ENCODE measurements around the gene PRKAR1B. TPM values are rescaled to one million over a fixed set of nuclear protein-coding genes. Genes with fewer than 3 reads are reported as not detected.

PRKAR1B gene
- total RNA-seq, 1 donor from 2014 or later: 11.8 TPM

GRCh38 chr7:577741-578370 is 149.2 kb downstream of the PRKAR1B start:
- Histone ChIP-seq H3K9me3 (ENCODE audit: low read depth) (no peaks in the 10 kb centered on the region), H2AFZ (replicated peaks) (no peak overlapping the region), H3K9ac (no peak overlapping the region), H4K20me1 (ENCODE audit: low read depth) (no peaks in the 10 kb centered on the region), H3K4me2 (no peak overlapping the region), H3K4me1 (peaks cover 14% of the 10 kb centered on the region), H3K36me3 (no peaks in the 10 kb centered on the region), H3K27me3 (no peaks in the 10 kb centered on the region), H3K4me3 (no peak overlapping the region), H3K27ac (no peak overlapping the region), H3F3A (ENCODE audit: low read depth) (peaks cover 3% of the 10 kb centered on the region), H3K79me2 (ENCODE audit: low read depth) (no peaks in the 10 kb centered on the region)
- no peak overlapping the region for H3K4me3 Mint-ChIP-seq
- H3K4me1 Mint-ChIP-seq: peaks cover 46% of the 10 kb centered on the region
- no peaks in the 10 kb centered on the region for H3K9me3 Mint-ChIP-seq
- peaks cover 5% of the 10 kb centered on the region for H3K36me3 Mint-ChIP-seq
- no peak for TF ChIP-seq CTCF (IDR thresholded peaks at IDR 0.05)
- TF ChIP-seq EZH2phosphoT487 (IDR thresholded peaks at IDR 0.05): no peak
- TF ChIP-seq EZH2 (IDR thresholded peaks at IDR 0.05): no peak
- H3K27me3 Mint-ChIP-seq (ENCODE audit: insufficient read depth, low read depth): peaks cover 15% of the 10 kb centered on the region
- DNase-seq (ENCODE audit: low spot score): peak; percentile 60
- no peak overlapping the region for H3K27ac Mint-ChIP-seq

GRCh38 chr7:577278-577665 is 149.8 kb downstream of the PRKAR1B start:
- Histone ChIP-seq H3K36me3 (no peaks in the 10 kb centered on the region), H3K4me2 (no peak overlapping the region), H3K27ac (no peak overlapping the region), H3K4me3 (no peak overlapping the region), H4K20me1 (ENCODE audit: low read depth) (no peaks in the 10 kb centered on the region), H2AFZ (replicated peaks) (no peak overlapping the region), H3K27me3 (no peaks in the 10 kb centered on the region), H3K9ac (no peak overlapping the region), H3K9me3 (ENCODE audit: low read depth) (no peaks in the 10 kb centered on the region), H3K4me1 (peaks cover 15% of the 10 kb centered on the region), H3K79me2 (ENCODE audit: low read depth) (no peaks in the 10 kb centered on the region), H3F3A (ENCODE audit: low read depth) (peaks cover 3% of the 10 kb centered on the region)
- H3K4me3 Mint-ChIP-seq: peak overlapping the region; percentile 46
- peaks cover 15% of the 10 kb centered on the region for H3K27me3 Mint-ChIP-seq (ENCODE audit: insufficient read depth, low read depth)
- no peak for TF ChIP-seq CTCF (IDR thresholded peaks at IDR 0.05)
- TF ChIP-seq EZH2 (IDR thresholded peaks at IDR 0.05): no peak
- no peak for TF ChIP-seq EZH2phosphoT487 (IDR thresholded peaks at IDR 0.05)
- H3K36me3 Mint-ChIP-seq: peaks cover 5% of the 10 kb centered on the region
- H3K27ac Mint-ChIP-seq: no peak overlapping the region
- H3K4me1 Mint-ChIP-seq: peaks cover 51% of the 10 kb centered on the region
- no peak for DNase-seq (ENCODE audit: low spot score)
- no peaks in the 10 kb centered on the region for H3K9me3 Mint-ChIP-seq

- Mint-ChIP-seq H3K4me3 (peak overlapping the region; percentile 46), H3K36me3 (peaks cover 5% of the 10 kb centered on the region), H3K27ac (no peak overlapping the region), H3K27me3 (ENCODE audit: insufficient read depth, low read depth) (peaks cover 15% of the 10 kb centered on the region), H3K9me3 (no peaks in the 10 kb centered on the region), H3K4me1 (peaks cover 51% of the 10 kb centered on the region)
- Histone ChIP-seq H3K4me1 (peaks cover 15% of the 10 kb centered on the region), H3K9me3 (ENCODE audit: low read depth) (no peaks in the 10 kb centered on the region), H3K4me2 (no peak overlapping the region), H3K27ac (no peak overlapping the region), H3F3A (ENCODE audit: low read depth) (peaks cover 3% of the 10 kb centered on the region), H3K27me3 (no peaks in the 10 kb centered on the region), H4K20me1 (ENCODE audit: low read depth) (no peaks in the 10 kb centered on the region), H3K79me2 (ENCODE audit: low read depth) (no peaks in the 10 kb centered on the region), H3K9ac (no peak overlapping the region), H2AFZ (replicated peaks) (no peak overlapping the region), H3K4me3 (no peak overlapping the region), H3K36me3 (no peaks in the 10 kb centered on the region)
- DNase-seq (ENCODE audit: low spot score): no peak
- TF ChIP-seq EZH2phosphoT487 (IDR thresholded peaks at IDR 0.05) (no peak), EZH2 (IDR thresholded peaks at IDR 0.05) (no peak), CTCF (IDR thresholded peaks at IDR 0.05) (no peak)
Measured at GRCh38 chr7:576524-577277, 150.4 kb downstream of the PRKAR1B start.
